Kidney (tissue), 14 donors: ENCODE data around the gene SHE. TPM values are rescaled to one million over a fixed set of nuclear protein-coding genes. Genes with fewer than 3 reads are reported as not detected.
"Not testable (repeated sequence)": the region's sequence is repeated elsewhere in the genome, so short reads cannot be mapped to it uniquely, and the experiment has no call there.

Experiments used
- DNase-seq, 5 donors: peaks; one replicate each; pipeline ENCODE4 v3.0.0-alpha.2; 2013 to 2020
- FAIRE-seq: peaks from 2 replicates; lab custom pipeline; 2012; peaks lifted over from hg19 to GRCh38; lab: Jason Lieb, UNC
- H3K27ac ChIP-seq, 2 donors: one replicate each; pipeline ENCODE4 v1.7.0; 2013; ENCODE audit warnings: low read depth in 2 of 2, low read length in 2 of 2, inconsistent platforms in 1 of 2
- H3K27me3 ChIP-seq: one replicate; pipeline ENCODE4 v1.7.1; 2013; ENCODE audit warnings: low read length, inconsistent platforms; ENCODE audit not compliant: control insufficient read depth, insufficient read depth
- H3K36me3 ChIP-seq, 3 donors: one replicate each; pipeline versions ENCODE4 v1.7.0 to v1.7.1; 2013; ENCODE audit warnings: low read length in 3 of 3, control low read depth in 1 of 3, inconsistent platforms in 1 of 3; ENCODE audit not compliant: insufficient read depth in 3 of 3, control insufficient read depth in 2 of 3
- H3K4me1 ChIP-seq, 3 donors: one replicate each; pipeline versions ENCODE4 v1.7.0 to v1.7.1; 2013; ENCODE audit warnings: low read length in 3 of 3, inconsistent platforms in 1 of 3, low read depth in 1 of 3; ENCODE audit not compliant: control insufficient read depth in 2 of 3, insufficient read depth in 2 of 3
- H3K4me3 ChIP-seq, 3 donors: one replicate each; pipeline versions ENCODE4 v1.7.0 to v1.8.1; 2013; ENCODE audit warnings: low read length in 3 of 3, control low read depth in 1 of 3, inconsistent platforms in 1 of 3
- H3K9ac ChIP-seq, 3 donors: one replicate each; pipeline versions ENCODE4 v1.7.0 to v1.7.1; 2013; ENCODE audit warnings: low read length in 3 of 3, control low read depth in 1 of 3, inconsistent platforms in 1 of 3
- H3K9me3 ChIP-seq, 3 donors: one replicate each; pipeline versions ENCODE4 v1.7.0 to v1.7.1; 2013; ENCODE audit warnings: low read length in 3 of 3, control low read depth in 1 of 3, inconsistent platforms in 1 of 3; ENCODE audit not compliant: control insufficient read depth in 2 of 3, insufficient read depth in 1 of 3
- intact Hi-C: fragments of 100-400 bp; cut with DNase I; formaldehyde crosslinking; loops from one replicate; pipeline ENCODE4 v1.11.1; 2022
- polyA plus RNA-seq: library from polyadenylated mRNA; stranded (reverse); fragments of 350-450 nt; fragmentation: Illumina TruSeq; extraction: RNeasy Lipid Tissue Mini Kit (QIAGEN cat#74804); gene quantifications from one replicate; pipeline ENCODE4 v1.2.3, GENCODE V29; 2014; ENCODE audit warnings: low read depth, low replicate concordance; ENCODE audit not compliant: insufficient read depth
- total RNA-seq: library from RNA; stranded (reverse); fragmentation: NEBNext Ultra II Directional; extraction: Animal tissue kit (Norgen Biotek cat#: 25700); gene quantifications from one replicate; pipeline ENCODE4 v1.2.1, GENCODE V29; 2021
- TF ChIP-seq, protein P1 (sequence below): IDR thresholded peaks from 3 replicates; pipeline ENCODE4 v1.5.1; 2012; ENCODE audit warnings: mild to moderate bottlenecking, moderate library complexity, borderline replicate concordance; ENCODE audit not compliant: insufficient read depth; ENCODE audit errors: extremely low read depth
- donor health status: control.
- donor health status: control.
- donor health status: control.
- donor health status: control.
- donor health status: control.
- donor health status: DM: yes; HTN: yes; CAD: no.
- donor health status: Normal renal cell carcinoma (clear cell type).

Gene SHE
- total and polyA plus RNA-seq, 2 donors from 2014 or later: 7.6 to 18.1 TPM

DNA sequence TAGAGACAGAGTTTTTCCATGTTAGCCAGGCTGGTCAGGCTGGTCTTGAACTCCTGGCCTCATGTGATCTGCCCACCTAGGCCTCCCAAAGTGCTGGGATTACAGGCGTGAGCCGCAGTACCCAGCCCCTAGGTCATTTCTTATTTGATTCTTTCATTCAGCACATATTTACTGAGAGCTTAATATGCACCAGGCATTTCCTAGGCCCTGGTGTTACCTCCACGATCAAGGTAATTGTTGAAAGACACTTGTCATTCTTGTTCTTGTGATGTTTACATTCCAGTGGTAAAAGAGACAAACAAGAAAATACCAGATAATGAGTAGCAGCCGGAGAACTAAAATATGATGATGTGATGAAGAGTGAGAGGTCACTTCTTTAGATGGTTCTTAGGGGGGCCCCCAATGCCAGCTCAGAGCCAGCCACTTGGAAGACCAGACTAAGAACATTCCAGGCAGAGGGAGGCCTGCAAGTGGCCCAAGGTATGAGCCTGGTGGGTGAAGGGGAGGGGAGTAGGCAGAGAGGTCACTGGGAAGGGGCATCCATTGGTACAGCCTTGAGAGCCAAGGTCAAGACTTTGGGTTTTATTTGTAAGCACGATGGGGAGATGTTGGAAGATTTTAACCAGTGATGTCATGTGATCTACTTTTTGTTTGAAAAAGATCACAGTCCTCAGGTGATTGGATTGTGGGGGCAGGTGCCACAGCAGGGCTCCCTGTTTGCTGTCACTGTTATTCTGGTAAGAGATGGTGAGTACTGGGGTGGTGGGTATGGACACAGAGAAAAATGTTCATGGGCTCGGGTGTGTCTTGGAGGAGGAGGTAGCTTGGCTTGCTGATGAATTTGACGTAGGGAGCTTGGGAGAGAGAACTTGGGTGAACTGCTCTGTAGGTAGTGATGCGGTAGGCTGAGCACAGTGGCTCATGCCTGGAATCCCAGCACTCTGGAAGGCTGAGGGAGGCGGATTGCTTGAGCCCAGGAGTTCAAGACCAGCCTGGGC is 37.6 kb upstream of the SHE start:
- Histone ChIP-seq H3K27ac (no peak overlapping the region), H3K27me3 (no peaks in the 10 kb centered on the region), H3K4me1 (no peaks in the 10 kb centered on the region), H3K9me3 (no peaks in the 10 kb centered on the region), H3K4me3 (no peak overlapping the region), H3K36me3 (no peaks in the 10 kb centered on the region), H3K9ac (no peak overlapping the region)
- TF ChIP-seq, protein P1, sequence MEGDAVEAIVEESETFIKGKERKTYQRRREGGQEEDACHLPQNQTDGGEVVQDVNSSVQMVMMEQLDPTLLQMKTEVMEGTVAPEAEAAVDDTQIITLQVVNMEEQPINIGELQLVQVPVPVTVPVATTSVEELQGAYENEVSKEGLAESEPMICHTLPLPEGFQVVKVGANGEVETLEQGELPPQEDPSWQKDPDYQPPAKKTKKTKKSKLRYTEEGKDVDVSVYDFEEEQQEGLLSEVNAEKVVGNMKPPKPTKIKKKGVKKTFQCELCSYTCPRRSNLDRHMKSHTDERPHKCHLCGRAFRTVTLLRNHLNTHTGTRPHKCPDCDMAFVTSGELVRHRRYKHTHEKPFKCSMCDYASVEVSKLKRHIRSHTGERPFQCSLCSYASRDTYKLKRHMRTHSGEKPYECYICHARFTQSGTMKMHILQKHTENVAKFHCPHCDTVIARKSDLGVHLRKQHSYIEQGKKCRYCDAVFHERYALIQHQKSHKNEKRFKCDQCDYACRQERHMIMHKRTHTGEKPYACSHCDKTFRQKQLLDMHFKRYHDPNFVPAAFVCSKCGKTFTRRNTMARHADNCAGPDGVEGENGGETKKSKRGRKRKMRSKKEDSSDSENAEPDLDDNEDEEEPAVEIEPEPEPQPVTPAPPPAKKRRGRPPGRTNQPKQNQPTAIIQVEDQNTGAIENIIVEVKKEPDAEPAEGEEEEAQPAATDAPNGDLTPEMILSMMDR: no peak
- intact Hi-C loops: no loop called here
- no peak for DNase-seq
- FAIRE-seq: no peak

DNA sequence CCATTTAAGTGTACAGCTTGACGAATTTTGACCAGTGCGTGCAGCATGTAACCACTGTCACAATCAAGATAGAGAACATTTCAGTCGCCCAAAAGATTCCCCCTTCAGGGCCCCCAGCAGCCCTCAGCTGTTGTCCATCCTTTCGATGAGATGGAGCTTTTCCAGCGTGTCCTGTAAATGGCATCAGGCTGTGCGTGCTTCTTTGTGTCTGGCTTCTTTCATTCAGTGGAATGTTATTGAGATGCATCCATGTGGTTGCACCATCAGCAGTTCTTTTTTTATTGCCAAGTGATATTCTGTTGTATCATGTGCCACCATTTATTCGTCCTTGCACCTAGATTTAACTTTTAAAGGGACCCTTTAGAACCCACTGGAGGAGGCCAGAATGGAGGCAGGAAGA is 34.4 kb upstream of the SHE start:
- Histone ChIP-seq H3K4me1 (no peaks in the 10 kb centered on the region), H3K27me3 (no peaks in the 10 kb centered on the region), H3K4me3 (no peak overlapping the region), H3K36me3 (no peaks in the 10 kb centered on the region), H3K27ac (no peak overlapping the region), H3K9me3 (no peaks in the 10 kb centered on the region), H3K9ac (no peak overlapping the region)
- TF ChIP-seq, protein P1: no peak
- DNase-seq: no peak
- intact Hi-C loops: no loop called here
- FAIRE-seq: no peak

DNA sequence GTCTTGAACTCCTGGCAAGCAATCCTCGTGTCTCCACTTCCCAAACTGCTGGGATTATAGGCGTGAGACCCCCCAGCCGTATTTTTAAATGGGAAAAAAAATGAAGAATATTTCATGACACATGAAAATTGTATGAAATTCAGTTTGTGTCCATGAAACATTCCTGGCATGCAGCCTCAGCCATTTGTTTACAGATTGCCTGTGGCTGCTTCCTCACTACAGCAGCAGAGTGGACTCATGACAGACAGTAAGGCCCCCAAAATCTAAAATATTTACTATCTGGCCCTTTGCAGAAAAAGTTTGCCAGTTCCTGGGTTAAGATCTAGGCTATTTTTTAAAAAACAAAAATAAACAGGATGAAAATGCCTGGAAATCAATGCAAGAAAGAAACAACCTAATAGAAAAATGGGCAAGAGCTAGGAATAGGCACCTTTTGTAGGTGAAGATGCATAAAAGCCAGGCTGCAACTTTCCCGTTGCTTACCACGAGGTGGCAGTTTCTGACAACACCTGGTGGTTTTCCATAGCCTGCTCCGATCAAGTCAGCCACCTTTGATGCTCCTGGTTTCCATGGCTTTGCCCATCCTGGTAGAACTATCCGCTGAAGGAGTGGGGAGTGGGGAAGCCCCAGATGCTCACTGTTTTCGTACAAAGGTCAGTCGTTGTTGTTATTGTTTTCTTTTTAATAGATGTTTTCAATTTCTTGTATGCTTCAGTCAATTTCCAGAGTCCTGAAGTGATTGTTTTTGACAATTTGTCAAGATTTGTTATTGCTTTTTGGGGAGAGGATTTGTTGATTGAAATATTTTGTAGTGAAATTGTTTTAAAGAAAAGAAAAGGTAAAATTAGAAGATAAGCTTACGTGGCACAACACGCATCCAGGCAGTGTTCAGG is 32.0 kb upstream of the SHE start:
- Histone ChIP-seq H3K27ac (no peak overlapping the region), H3K9ac (no peak overlapping the region), H3K36me3 (no peaks in the 10 kb centered on the region), H3K27me3 (no peaks in the 10 kb centered on the region), H3K9me3 (no peaks in the 10 kb centered on the region), H3K4me1 (no peaks in the 10 kb centered on the region), H3K4me3 (no peak overlapping the region)
- TF ChIP-seq, protein P1: peak; percentile 53
- no peak for FAIRE-seq
- peak in 4 of 5 donors; percentile 33 to 47 (median 42) for DNase-seq
- intact Hi-C loops: no loop called here

DNA sequence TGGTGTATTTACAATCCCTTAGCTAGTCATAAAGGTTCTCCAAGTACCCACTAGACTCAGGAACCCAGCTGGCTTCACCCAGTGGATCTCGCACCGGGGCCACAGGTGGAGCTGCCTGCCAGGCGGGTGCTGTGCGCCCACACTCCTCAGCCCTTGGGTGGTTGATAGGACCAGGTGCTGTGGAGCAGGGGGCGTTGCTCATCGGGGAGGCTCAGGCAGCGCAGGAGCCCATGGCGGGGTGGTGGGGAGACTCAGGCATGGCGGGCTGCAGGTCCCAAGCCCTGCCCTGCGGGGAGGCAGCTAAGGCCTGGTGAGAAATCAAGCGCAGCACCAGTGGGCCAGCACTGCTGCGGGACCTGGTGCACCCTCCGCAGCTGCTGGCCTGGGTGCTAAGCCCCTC is 29.7 kb upstream of the SHE start:
- FAIRE-seq, H3K36me3 ChIP-seq, H3K4me3 ChIP-seq, H3K9ac ChIP-seq, intact Hi-C loops, H3K4me1 ChIP-seq, DNase-seq, H3K27me3 ChIP-seq, H3K27ac ChIP-seq, H3K9me3 ChIP-seq: not testable (repeated sequence)
